Measurements from ENCODE around the gene CDON.

CDON gene

GRCh38 chr11:125982348-125982730 lies 80.3 kb downstream of the CDON start:
- no peaks in the 10 kb centered on the region for H3K79me2 ChIP-seq (ENCODE audit: insufficient read depth, low read length)
- H3K36me3 ChIP-seq (ENCODE audit: insufficient read depth, low read length) = no peaks in the 10 kb centered on the region
- no peaks in the 10 kb centered on the region for H3K9me3 ChIP-seq (ENCODE audit: insufficient read depth, low read length, severe bottlenecking)
- H3K27ac ChIP-seq (ENCODE audit: low read length) = no peak overlapping the region
- H2AFZ ChIP-seq (ENCODE audit: low read depth, low read length) = no peak overlapping the region
- H3K9ac ChIP-seq (ENCODE audit: low read depth, low read length) = no peak overlapping the region
- H3K27me3 ChIP-seq (ENCODE audit: insufficient read depth, low read length, poor library complexity) = no peaks in the 10 kb centered on the region
- H3K4me1 ChIP-seq (ENCODE audit: insufficient read depth, low read length) = peaks cover 10% of the 10 kb centered on the region; the same call in 1 of the 2 replicates
- no peaks in the 10 kb centered on the region for H4K20me1 ChIP-seq (ENCODE audit: insufficient read depth, low read length)
- DNase-seq (no peak), ATAC-seq (ENCODE audit: insufficient read depth, low read depth) (no peak)
- no peak overlapping the region for H3K4me2 ChIP-seq (ENCODE audit: insufficient read depth, low read length)
- TF ChIP-seq CTCF (IDR thresholded peaks at IDR 0.05; ENCODE audit: borderline replicate concordance, extremely low read depth, low read length, poor library complexity, severe bottlenecking) (no peak), EZH2 (IDR thresholded peaks at IDR 0.05; ENCODE audit: borderline replicate concordance, low read depth, low read length, severe bottlenecking) (no peak)
- no peak overlapping the region for H3K4me3 ChIP-seq (ENCODE audit: low read depth in 1 of 2, low read length in 2 of 2)

- TF ChIP-seq CTCF (IDR thresholded peaks at IDR 0.05; ENCODE audit: borderline replicate concordance, extremely low read depth, low read length, poor library complexity, severe bottlenecking) (no peak), EZH2 (IDR thresholded peaks at IDR 0.05; ENCODE audit: borderline replicate concordance, low read depth, low read length, severe bottlenecking) (no peak)
- Histone ChIP-seq H3K79me2 (ENCODE audit: insufficient read depth, low read length) (no peaks in the 10 kb centered on the region), H4K20me1 (ENCODE audit: insufficient read depth, low read length) (no peaks in the 10 kb centered on the region), H3K9ac (ENCODE audit: low read depth, low read length) (no peak overlapping the region), H3K27ac (ENCODE audit: low read length) (no peak overlapping the region), H3K4me2 (ENCODE audit: insufficient read depth, low read length) (no peak overlapping the region), H3K4me3 (ENCODE audit: low read depth in 1 of 2, low read length in 2 of 2) (no peak overlapping the region), H3K36me3 (ENCODE audit: insufficient read depth, low read length) (no peaks in the 10 kb centered on the region), H2AFZ (ENCODE audit: low read depth, low read length) (no peak overlapping the region), H3K9me3 (ENCODE audit: insufficient read depth, low read length, severe bottlenecking) (no peaks in the 10 kb centered on the region), H3K27me3 (ENCODE audit: insufficient read depth, low read length, poor library complexity) (no peaks in the 10 kb centered on the region), H3K4me1 (ENCODE audit: insufficient read depth, low read length) (peaks cover 10% of the 10 kb centered on the region; the same call in 1 of the 2 replicates)
- DNase-seq = peak; percentile 34
- peak; percentile 78 for ATAC-seq (ENCODE audit: insufficient read depth, low read depth)
Observed at GRCh38 chr11:125980436-125980835, 82.2 kb downstream of the CDON start.

- TF ChIP-seq CTCF (IDR thresholded peaks at IDR 0.05; ENCODE audit: borderline replicate concordance, extremely low read depth, low read length, poor library complexity, severe bottlenecking) (no peak), EZH2 (IDR thresholded peaks at IDR 0.05; ENCODE audit: borderline replicate concordance, low read depth, low read length, severe bottlenecking) (no peak)
- Histone ChIP-seq H3K4me1 (ENCODE audit: insufficient read depth, low read length) (peaks cover 10% of the 10 kb centered on the region; the same call in 1 of the 2 replicates), H2AFZ (ENCODE audit: low read depth, low read length) (no peak overlapping the region), H3K27ac (ENCODE audit: low read length) (no peak overlapping the region), H3K9ac (ENCODE audit: low read depth, low read length) (no peak overlapping the region), H4K20me1 (ENCODE audit: insufficient read depth, low read length) (no peaks in the 10 kb centered on the region), H3K79me2 (ENCODE audit: insufficient read depth, low read length) (no peaks in the 10 kb centered on the region), H3K27me3 (ENCODE audit: insufficient read depth, low read length, poor library complexity) (no peaks in the 10 kb centered on the region), H3K36me3 (ENCODE audit: insufficient read depth, low read length) (no peaks in the 10 kb centered on the region), H3K9me3 (ENCODE audit: insufficient read depth, low read length, severe bottlenecking) (no peaks in the 10 kb centered on the region), H3K4me2 (ENCODE audit: insufficient read depth, low read length) (no peak overlapping the region), H3K4me3 (ENCODE audit: low read depth in 1 of 2, low read length in 2 of 2) (no peak overlapping the region)
- no peak for ATAC-seq (ENCODE audit: insufficient read depth, low read depth)
- DNase-seq = no peak
Observed at GRCh38 chr11:125979511-125979910, 83.2 kb downstream of the CDON start.

All from DND-41 (cell line).